Esophagus muscularis mucosa (tissue), 4 donors: Measurements from ENCODE around the gene JARID2. TPM values are rescaled to one million over a fixed set of nuclear protein-coding genes. Genes with fewer than 3 reads are reported as not detected.

Experiments used
- DNase-seq: peaks from one replicate; pipeline ENCODE4 v3.0.0-alpha.2; 2017; ENCODE audit errors: extremely low spot score
- H3K27ac ChIP-seq, 4 donors: fragments of 200-600 bp; sonication (generic); replicated peaks in 1 of 4; 1 replicate in 3 of 4; 2 replicates in 1 of 4; pipeline ENCODE4 v1.5.1; 2016 to 2019; ENCODE audit warnings: mild to moderate bottlenecking in 1 of 4
- H3K27me3 ChIP-seq, 4 donors: fragments of 200-600 bp; sonication (generic); one replicate each; pipeline versions ENCODE4 v1.5.1 to v1.6.0; 2016 to 2019
- H3K36me3 ChIP-seq, 4 donors: fragments of 200-600 bp; sonication (generic); one replicate each; pipeline ENCODE4 v1.5.1; 2016 to 2019
- H3K4me1 ChIP-seq, 4 donors: fragments of 200-600 bp; sonication (generic); one replicate each; pipeline ENCODE4 v1.5.1; 2016 to 2019
- H3K4me3 ChIP-seq, 4 donors: fragments of 200-600 bp; sonication (generic); 1 replicate in 2 of 4; 2 replicates in 2 of 4; pipeline ENCODE4 v1.5.1; 2016 to 2019; ENCODE audit warnings: mild to moderate bottlenecking in 4 of 4, moderate library complexity in 1 of 4
- H3K9me3 ChIP-seq, 4 donors: fragments of 200-600 bp; sonication (generic); 1 replicate in 3 of 4; 2 replicates in 1 of 4; pipeline ENCODE4 v1.5.1; 2016 to 2019
- CTCF ChIP-seq, 3 experiments: fragments of 200-600 bp in 2 of 3; fragments of 450-650 bp in 1 of 3; sonication (generic) in 2 of 3; IDR thresholded peaks; one replicate each; pipeline ENCODE4 v1.5.1; 2017 to 2019; ENCODE audit warnings: antibody characterized with exemption in 3 of 3, mild to moderate bottlenecking in 2 of 3, moderate library complexity in 1 of 3
- EP300 ChIP-seq: sonication (generic); formaldehyde crosslinking; IDR thresholded peaks from one replicate; pipeline ENCODE4 v1.6.1; 2017; ENCODE audit warnings: antibody characterized with exemption
- POLR2A ChIP-seq: fragments of 450-650 bp; IDR thresholded peaks from one replicate; pipeline ENCODE4 v1.6.1; 2017; ENCODE audit warnings: antibody characterized with exemption, moderate library complexity, mild to moderate bottlenecking, low read depth
- POLR2AphosphoS5 ChIP-seq, 2 donors: sonication (generic); formaldehyde crosslinking; IDR thresholded peaks; one replicate each; pipeline ENCODE4 v1.6.1; 2017; ENCODE audit warnings: antibody characterized with exemption in 2 of 2
- WGBS: methylation state at CpG from one replicate; pipeline ENCODE4 v1.1.5; 2018; 5-methylcytosine and 5-hydroxymethylcytosine counted together
- intact Hi-C: fragments of 100-400 bp; cut with DNase I; formaldehyde crosslinking; loops from one replicate; pipeline ENCODE4 v1.15.1; 2023
- total RNA-seq, 4 donors: library from RNA; depleted of rRNA; stranded (reverse); fragments of >200 nt; gene quantifications; one replicate each; pipeline versions ENCODE4 v1.1.0 to v1.2.1, GENCODE V29; 2016

Gene JARID2
- total RNA-seq, 4 donors from 2014 or later, result 5.8 to 10.4 (median 8.1) TPM

- H3K9me3 ChIP-seq, result no peaks in the 10 kb centered on the region
- peak overlapping the region; percentile 46 to 54 (median 52) for H3K4me3 ChIP-seq
- peak overlapping the region; percentile 44 to 73 (median 67) for H3K27ac ChIP-seq
- TF ChIP-seq POLR2AphosphoS5 (IDR thresholded peaks at IDR 0.05), result peak in 1 of 2 donors; percentile 16
- no peak for TF ChIP-seq CTCF (IDR thresholded peaks at IDR 0.05)
- no peak for TF ChIP-seq EP300
- TF ChIP-seq POLR2A, result no peak
- no peaks in the 10 kb centered on the region for H3K27me3 ChIP-seq
- intact Hi-C loops, result loop anchor here (5.0 to 10.0 kb wide), 2 partner anchors 145 to 1193 kb away; no protein-coding TSS in a partner anchor
- H3K36me3 ChIP-seq, result no peaks in the 10 kb centered on the region
- WGBS, result 5% methylated on average over 9 of the region's 9 CpGs
- peak; percentile 94 for DNase-seq
- H3K4me1 ChIP-seq, result peaks cover 53 to 60% (median 57%) of the 10 kb centered on the region in 4 donors
Measured at GRCh38 chr6:15399641-15400470, 154.0 kb downstream of the JARID2 start.

GRCh38 chr6:15400572-15401004, 154.7 kb downstream of the JARID2 start:
- Histone ChIP-seq H3K27me3 (no peaks in the 10 kb centered on the region), H3K9me3 (no peaks in the 10 kb centered on the region), H3K27ac (peak overlapping the region; percentile 44 to 73 (median 67)), H3K4me1 (peaks cover 53 to 63% (median 61%) of the 10 kb centered on the region in 4 donors), H3K4me3 (peak overlapping the region; percentile 46 to 54 (median 52)), H3K36me3 (no peaks in the 10 kb centered on the region)
- WGBS, result 10% methylated on average over 14 of the region's 14 CpGs
- intact Hi-C loops, result no loop called here
- TF ChIP-seq CTCF (IDR thresholded peaks at IDR 0.05) (no peak), POLR2AphosphoS5 (IDR thresholded peaks at IDR 0.05) (peak in 1 of 2 donors; percentile 47), EP300 (no peak), POLR2A (no peak)
- no peak for DNase-seq

- DNase-seq, result no peak
- peak overlapping the region; percentile 44 to 73 (median 67) for H3K27ac ChIP-seq
- intact Hi-C loops, result no loop called here
- WGBS, result 60% methylated on average over 1 of the region's 1 CpG
- peaks cover 53 to 63% (median 62%) of the 10 kb centered on the region in 4 donors for H3K4me1 ChIP-seq
- TF ChIP-seq CTCF (IDR thresholded peaks at IDR 0.05) (no peak), POLR2AphosphoS5 (IDR thresholded peaks at IDR 0.05) (no peak), POLR2A (no peak), EP300 (no peak)
- no peaks in the 10 kb centered on the region for H3K9me3 ChIP-seq
- H3K27me3 ChIP-seq, result no peaks in the 10 kb centered on the region
- peak overlapping the region in 1 of 4 donors; percentile 53 for H3K4me3 ChIP-seq
- no peaks in the 10 kb centered on the region for H3K36me3 ChIP-seq
Measured at GRCh38 chr6:15401120-15401519, 155.3 kb downstream of the JARID2 start.

GRCh38 chr6:15401769-15402250, 155.9 kb downstream of the JARID2 start:
- peak overlapping the region in 3 of 4 donors; percentile 67 to 73 (median 67) for H3K27ac ChIP-seq
- H3K36me3 ChIP-seq, result no peaks in the 10 kb centered on the region
- intact Hi-C loops, result no loop called here
- H3K4me1 ChIP-seq, result peaks cover 53 to 63% (median 62%) of the 10 kb centered on the region in 4 donors
- no peak for DNase-seq
- H3K4me3 ChIP-seq, result no peak overlapping the region
- H3K9me3 ChIP-seq, result no peaks in the 10 kb centered on the region
- TF ChIP-seq CTCF (IDR thresholded peaks at IDR 0.05), result no peak
- no peak for TF ChIP-seq POLR2A
- no peak for TF ChIP-seq EP300
- TF ChIP-seq POLR2AphosphoS5 (IDR thresholded peaks at IDR 0.05), result no peak
- no peaks in the 10 kb centered on the region for H3K27me3 ChIP-seq
- 93% methylated on average over 2 of the region's 2 CpGs for WGBS
